ENCODE data around the gene MN1.

Gene MN1

DNA sequence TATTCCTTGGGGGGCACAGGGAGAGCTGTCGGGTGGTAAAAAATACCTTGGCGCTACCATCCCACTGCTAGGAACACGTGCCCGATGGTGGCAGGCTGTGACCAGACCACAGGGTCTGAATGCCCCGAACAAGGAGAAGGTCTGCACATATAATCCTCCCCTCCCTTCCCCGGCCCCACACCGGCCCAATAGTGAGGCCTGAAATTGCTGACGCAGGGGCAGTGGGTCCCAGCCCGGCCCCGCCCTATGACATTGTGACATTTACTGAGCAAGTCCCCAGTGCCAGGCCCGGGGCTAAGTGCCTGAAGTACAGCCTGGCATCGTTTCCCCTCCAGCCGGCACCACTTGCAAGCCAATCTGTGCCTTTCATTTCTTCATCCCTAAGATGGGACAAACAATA, 19.5 kb downstream of the MN1 start:
- DNase-seq (ENCODE audit: low read depth) = no peak

GRCh38 chr22:27780161-27780575, 21.4 kb downstream of the MN1 start:
- DNase-seq (ENCODE audit: low read depth) = no peak

- no peak for DNase-seq (ENCODE audit: low read depth)
Observed at GRCh38 chr22:27779643-27780042, 21.9 kb downstream of the MN1 start.

DNA sequence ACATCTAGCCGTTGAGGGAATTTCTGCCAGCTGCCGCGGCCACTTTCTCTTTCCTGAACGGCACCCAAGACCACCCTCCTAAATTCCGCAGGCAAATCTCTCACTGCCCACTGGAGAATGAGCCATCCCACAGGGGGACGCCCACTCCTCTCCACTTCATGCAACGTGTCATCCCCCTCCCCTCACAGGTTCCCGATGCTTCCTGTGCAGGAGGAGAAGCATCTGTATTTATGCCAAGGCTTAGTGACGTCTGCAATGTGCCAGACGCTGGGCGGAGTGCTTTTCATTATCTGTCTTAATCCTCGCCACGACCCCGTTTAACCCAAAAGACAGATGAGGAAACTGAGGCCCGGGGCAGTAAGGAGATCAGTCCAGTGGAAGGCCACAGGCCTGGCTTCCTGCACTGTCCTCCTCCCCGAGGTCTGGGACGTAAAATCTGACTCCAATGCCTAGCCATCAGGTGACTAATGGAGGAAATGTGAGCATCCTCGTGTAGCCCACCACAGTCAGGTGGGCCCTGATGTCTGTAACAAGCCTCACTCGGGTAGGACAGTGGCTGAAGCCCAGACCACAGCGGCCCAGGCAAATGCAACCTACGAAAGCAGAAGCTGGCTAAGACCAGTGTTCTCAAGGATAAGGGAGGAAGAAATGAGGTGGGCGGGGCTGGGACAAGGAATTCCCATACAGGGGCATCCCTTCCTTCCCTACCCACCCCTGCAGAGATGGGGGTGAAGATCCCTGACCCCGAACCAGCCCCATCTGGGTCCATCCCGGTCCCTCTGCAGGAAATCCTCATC, 23.1 kb downstream of the MN1 start:
- DNase-seq (ENCODE audit: low read depth) = no peak

GRCh38 chr22:27777128-27777527, 24.4 kb downstream of the MN1 start:
- DNase-seq (ENCODE audit: low read depth) = no peak

DNA sequence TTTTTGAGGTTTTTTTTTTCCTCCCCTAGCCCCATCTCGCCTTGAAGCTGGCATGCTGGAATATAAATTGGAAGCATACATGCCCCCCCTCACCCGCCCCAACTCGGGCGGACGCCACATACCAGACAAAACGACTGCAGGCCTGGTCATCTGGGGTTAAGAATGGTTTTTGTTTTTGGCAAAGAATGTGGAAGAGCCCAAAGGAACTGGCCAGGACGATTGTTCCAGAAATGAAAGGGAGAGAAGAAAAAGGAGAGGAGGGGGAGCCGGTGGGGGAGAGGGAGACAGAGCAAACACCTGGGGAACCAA, 25.0 kb downstream of the MN1 start:
- DNase-seq (ENCODE audit: low read depth) = no peak

DNA sequence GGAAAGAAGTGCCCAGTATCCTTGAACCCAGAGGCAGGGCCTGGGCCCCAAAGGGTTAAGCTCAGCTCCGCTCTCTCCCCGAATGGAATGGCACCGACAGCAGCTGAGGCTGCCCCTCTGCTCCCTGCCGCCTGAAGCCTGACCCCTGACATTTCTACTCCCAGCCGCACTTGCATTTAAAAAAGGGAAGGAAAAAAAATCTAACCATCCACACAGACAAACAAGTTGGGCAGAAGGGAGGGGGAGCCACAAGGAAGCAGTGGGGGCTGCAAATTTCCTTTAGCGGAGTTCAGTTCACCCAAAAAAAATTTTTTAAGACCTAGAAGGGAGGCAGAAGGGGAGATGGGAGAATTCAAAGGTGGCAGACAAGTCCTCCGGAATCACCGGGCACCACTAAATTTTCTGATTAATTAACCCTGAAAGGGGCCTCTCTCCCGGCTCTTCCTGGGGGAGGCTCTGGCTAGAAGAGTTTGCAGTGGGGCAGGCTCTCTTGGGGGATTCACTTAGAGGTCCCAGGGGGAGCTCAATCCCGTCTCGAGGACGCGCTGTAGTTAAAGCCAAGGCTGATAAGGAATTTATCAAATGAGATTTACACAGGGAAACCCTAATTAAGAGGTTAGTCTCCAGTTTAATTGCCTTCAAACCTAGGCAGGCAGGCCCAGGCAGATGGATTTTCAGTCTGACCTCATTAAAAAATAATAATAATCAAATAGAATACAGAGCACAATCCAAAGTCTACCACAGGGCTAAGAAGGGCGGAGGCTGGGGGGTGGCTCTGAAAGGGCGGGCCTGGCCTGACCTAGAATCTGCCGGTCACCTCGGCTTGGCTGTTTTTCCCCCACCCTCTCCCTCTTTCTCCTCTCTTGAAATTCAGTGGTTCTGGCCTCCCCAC, 25.6 kb downstream of the MN1 start:
- DNase-seq (ENCODE audit: low read depth) = no peak

GRCh38 chr22:27775087-27775698, 26.4 kb downstream of the MN1 start:
- no peak for DNase-seq (ENCODE audit: low read depth)

DNA sequence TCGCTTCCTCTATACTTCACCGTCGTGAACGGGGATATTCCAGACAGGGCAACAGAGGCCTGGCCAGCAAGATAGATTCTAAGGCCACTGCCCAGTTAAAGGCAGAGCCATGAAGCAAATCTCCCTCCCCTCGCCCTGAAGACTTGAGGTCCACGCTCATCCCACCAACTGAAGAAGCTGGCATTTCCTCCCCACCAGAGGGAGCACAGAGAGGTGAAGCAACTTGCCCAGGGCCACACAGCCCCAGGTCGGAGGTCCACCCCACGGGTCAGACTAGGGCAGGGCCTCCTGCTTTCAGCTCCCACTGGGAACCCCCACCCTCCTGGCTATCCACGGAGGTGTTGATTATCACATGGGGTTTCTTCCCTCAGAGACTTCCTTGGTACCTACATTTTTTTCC, 27.4 kb downstream of the MN1 start:
- no peak for DNase-seq (ENCODE audit: low read depth)

GRCh38 chr22:27772984-27773498, 28.5 kb downstream of the MN1 start:
- DNase-seq (ENCODE audit: low read depth) = no peak

- no peak for DNase-seq (ENCODE audit: low read depth)
Observed at GRCh38 chr22:27772081-27772983, 29.2 kb downstream of the MN1 start.

DNA sequence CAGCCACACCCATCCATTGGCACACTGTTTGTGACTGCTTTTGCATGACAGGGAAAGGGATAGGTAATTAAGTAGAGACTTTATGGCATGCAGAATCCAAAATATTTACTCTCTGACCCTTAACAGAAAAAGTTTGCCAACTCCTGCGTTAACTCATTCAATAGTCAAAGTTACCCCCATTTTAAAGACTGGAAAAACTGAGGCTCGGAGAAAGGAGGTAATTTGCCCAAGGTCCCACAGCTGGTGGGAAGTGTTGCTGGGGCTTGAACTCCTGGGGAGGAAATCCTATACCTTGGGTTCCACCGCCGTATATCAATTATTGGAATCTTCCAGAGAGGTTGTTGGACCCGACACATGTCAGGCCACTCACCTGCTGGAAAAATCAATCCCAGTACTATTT, 29.9 kb downstream of the MN1 start:
- no peak for DNase-seq (ENCODE audit: low read depth)

DNA sequence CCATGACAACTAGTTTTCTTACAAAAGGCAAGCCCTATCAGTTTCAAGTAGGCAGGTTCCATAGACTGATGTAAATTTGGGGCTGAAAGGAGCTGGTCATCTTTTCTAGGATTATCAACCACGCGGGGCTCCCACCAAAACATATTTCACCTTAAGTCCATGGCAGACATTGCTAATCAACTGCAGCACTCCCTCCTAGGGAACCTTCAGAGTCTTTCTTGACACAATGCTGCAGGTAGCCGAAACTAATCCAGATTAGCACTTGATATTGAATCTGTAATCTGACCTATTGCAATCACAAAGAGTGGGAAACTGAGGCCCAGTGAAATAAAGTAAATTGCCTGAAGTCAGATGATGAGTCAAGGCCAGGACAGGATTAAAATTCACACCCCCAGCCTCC, 32.5 kb downstream of the MN1 start:
- no peak for DNase-seq (ENCODE audit: low read depth)

GRCh38 chr22:27768027-27768653, 33.4 kb downstream of the MN1 start:
- no peak for DNase-seq (ENCODE audit: low read depth)

DNA sequence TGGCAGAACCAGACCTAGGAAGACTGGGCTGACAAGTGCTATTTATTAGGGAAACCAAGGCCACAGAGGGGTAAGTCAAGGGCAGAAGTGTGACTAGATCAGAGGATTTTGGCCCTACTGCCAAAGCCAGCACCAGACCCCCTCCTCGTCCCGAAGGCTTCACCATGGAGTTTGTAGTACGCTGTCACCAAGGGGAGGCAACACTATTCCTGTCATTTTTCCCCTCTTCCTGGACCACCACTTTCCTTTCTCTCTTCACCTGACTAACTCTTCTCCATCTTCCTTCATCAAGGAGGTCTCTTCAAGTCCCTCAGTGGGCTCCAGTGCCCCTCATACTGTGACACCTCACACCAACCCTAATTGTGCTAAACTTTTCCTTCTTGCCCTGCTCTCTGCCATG, 34.9 kb downstream of the MN1 start:
- no peak for DNase-seq (ENCODE audit: low read depth)

DNA sequence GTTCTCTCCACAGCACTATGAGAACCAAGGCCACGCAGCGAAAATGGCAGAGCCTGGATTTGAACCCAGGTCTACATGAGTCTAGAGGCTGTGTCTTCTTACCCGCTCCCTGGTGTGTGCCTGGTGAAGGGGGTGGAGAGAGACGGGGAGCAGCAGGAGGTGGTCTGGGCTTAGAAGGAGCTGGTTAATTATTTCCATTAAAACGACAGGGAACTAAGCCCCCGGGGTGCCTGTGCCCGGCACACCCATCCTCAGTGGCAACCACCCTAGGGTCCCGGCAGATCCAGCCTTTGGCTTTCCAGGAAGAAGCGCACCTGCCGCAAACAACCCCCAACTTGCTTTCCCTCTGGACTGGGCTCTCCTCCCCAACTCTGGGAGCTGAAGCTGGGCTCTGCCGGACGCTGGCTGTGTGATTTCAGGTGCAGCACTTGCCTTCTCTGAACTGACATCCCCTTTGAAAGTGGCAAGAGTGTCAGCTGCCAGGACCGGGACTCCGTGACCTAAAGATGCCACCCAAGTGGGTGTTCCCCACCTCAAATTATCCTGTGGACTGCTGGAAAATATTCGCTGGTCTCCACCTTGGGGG, 35.8 kb downstream of the MN1 start:
- no peak for DNase-seq (ENCODE audit: low read depth)

DNA sequence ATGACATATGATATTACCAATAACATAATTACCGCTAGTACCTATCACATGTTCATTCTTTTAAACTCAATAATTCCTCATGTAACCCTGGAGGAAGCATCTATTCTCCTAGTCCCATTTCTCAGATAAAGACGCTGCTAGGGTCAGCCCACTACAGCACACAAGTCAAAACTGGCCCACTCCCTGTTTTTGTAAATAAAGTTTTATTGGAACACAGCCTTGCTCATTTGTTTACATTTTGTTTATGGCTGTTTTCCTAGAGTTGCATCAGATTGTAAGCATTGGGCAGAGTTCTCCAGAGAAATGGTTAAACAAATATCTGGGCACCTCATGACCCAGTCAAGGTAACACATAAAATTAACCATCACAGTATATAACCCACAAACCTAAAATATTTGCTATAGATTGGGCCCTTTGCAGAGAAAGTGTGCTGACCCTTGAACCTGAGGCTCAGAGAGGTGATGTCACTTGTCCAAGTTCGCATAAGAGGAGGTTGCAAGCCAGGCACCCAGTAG, 36.8 kb downstream of the MN1 start:
- DNase-seq (ENCODE audit: low read depth) = no peak

GRCh38 chr22:27761665-27762064, 39.9 kb downstream of the MN1 start:
- no peak for DNase-seq (ENCODE audit: low read depth)

- no peak for DNase-seq (ENCODE audit: low read depth)
Observed at GRCh38 chr22:27761000-27761399, 40.6 kb downstream of the MN1 start.

DNA sequence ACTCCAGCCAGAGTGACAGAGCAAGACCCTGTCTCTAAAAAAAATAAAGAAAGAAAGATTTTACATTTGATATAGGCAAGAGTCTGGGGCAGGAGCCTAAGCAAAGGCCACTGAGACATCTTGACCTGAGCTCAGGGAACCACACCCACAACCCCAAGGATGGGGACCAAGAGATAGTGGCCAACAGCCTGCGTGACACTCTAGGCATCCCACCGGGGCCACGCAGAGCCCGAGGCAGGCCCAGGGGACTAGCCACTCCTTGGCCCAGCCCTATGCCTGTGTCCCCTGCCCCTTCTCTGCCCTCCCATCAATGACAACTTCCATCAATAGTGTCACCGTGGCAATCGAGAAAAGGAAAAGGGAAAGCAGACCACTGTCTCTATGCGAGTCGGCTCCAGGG, 41.1 kb downstream of the MN1 start:
- DNase-seq (ENCODE audit: low read depth) = no peak

All from HS-5 (cell line).